SK-N-SH (cell line): Measurements from ENCODE around the gene BABAM2.

Experiments
- CTCF ChIP-seq: fragments of 200-600 bp; sonication (generic); IDR thresholded peaks from 2 replicates; pipeline ENCODE4 v1.6.1; 2017; ENCODE audit warnings: antibody characterized with exemption, mild to moderate bottlenecking, moderate library complexity
- FOXM1 ChIP-seq: IDR thresholded peaks from 2 replicates; pipeline ENCODE4 v1.4.0; 2012; ENCODE audit warnings: low read depth, mild to moderate bottlenecking
- MAX ChIP-seq: IDR thresholded peaks from 2 replicates; pipeline ENCODE4 v1.4.0; 2012; ENCODE audit warnings: low read depth
- MXI1 ChIP-seq: IDR thresholded peaks from 2 replicates; pipeline ENCODE4 v1.6.1; 2012; ENCODE audit warnings: mild to moderate bottlenecking, low read depth, low read length, improper control_type of control experiment
- YY1 ChIP-seq: IDR thresholded peaks from 2 replicates; pipeline ENCODE4 v1.4.0; 2012; ENCODE audit warnings: low read depth, mild to moderate bottlenecking

GRCh38 chr2:28348921-28349320 lies 458.4 kb downstream of the BABAM2 start:
- TF ChIP-seq MXI1 (no peak), CTCF (no peak), FOXM1 (no peak), YY1 (no peak), MAX (no peak)
